GM18498 (cell line): ENCODE measurements around the gene IRF7.

Experiments used
- ATAC-seq: cut with Tn5 transposase; IDR thresholded peaks from one replicate; pipeline ENCODE4 v1.9.1; 2021; ENCODE audit warnings: mild to moderate bottlenecking, moderate library complexity; ENCODE audit not compliant: unreplicated experiment

Gene IRF7

DNA sequence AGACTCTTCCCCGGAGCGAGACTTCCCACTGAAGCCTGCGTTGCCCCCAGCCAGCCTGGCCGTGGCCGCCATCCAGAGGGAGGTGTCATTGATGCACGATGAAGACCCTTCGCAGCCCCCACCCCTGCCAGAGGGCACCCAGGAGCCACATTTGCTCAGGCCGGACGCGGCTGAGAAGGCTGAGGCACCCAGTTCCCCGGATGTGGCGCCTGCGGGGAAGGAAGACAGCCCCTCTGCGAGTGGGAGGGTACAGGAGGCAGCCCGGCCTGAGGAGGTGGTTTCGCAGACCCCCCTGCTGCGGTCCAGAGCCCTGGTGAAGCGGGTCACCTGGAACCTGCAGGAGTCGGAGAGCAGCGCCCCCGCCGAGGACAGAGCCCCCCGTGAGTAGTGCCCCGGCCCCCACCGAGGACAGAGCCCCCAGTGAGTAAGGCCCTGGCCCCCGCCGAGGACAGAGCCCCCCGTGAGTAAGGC, 6.4 kb downstream of the IRF7 start:
- no peak for ATAC-seq

DNA sequence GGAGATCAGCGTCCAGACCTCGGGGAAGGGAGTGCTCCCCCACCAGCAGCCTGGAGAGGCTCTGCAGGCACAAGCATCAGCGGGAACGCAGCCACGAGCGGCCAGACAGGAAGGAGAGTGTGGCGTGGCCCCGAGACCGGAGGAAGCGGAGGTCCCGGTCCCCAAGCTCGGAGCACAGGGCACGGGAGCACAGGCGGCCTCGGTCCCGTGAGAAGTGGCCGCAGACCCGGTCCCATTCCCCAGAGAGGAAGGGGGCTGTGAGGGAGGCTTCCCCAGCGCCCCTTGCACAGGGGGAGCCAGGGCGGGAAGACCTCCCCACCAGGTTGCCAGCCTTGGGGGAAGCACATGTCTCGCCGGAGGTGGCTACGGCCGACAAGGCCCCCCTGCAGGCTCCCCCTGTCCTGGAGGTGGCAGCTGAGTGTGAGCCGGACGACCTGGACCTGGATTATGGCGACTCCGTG, 6.9 kb downstream of the IRF7 start:
- ATAC-seq, result no peak

DNA sequence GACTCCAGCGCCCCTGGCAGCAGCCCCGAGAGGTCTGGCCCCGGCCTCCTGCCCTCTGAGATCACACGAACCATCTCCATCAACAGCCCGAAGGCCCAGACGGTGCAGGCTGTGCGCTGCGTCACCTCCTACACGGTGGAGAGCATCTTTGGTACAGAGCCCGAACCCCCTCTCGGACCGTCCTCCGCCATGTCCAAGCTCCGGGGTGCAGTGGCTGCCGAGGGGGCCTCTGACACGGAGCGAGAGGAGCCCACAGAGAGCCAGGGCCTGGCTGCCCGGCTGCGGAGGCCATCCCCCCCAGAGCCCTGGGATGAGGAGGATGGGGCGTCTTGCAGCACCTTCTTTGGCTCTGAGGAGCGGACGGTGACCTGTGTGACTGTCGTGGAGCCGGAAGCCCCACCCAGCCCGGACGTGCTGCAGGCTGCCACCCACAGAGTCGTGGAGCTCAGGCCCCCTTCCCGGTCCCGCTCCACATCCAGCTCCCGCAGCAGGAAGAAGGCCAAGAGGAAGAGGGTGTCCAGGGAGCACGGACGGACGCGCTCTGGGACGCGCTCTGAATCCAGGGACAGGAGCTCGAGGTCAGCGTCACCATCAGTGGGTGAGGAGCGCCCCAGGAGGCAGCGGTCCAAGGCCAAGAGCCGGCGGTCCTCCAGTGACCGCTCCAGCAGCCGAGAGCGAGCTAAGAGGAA, 7.6 kb downstream of the IRF7 start:
- no peak for ATAC-seq

DNA sequence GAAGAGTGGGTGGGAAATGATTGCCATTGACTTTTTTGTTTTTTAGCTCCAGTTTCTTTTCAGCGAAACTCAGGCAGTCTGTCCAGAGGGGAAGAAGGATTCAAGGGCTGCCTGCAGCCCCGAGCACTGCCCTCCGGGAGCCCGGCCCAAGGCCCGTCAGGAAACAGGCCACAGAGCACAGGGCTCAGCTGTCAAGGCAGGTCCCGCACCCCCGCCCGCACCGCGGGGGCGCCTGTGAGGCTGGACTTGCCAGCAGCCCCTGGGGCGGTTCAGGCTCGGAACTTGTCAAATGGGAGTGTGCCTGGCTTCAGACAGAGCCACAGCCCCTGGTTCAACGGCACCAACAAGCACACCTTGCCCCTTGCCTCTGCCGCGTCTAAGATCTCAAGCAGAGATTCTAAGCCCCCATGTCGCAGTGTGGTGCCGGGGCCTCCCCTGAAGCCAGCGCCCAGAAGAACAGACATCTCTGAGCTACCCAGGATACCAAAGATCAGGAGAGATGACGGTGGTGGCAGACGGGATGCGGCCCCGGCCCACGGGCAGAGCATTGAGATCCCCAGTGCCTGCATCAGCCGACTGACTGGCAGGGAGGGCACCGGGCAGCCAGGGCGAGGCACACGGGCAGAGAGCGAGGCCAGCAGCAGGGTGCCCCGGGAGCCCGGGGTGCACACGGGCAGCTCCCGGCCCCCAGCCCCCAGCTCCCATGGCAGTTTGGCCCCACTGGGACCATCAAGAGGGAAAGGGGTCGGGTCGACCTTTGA, 8.6 kb downstream of the IRF7 start:
- ATAC-seq, result no peak

DNA sequence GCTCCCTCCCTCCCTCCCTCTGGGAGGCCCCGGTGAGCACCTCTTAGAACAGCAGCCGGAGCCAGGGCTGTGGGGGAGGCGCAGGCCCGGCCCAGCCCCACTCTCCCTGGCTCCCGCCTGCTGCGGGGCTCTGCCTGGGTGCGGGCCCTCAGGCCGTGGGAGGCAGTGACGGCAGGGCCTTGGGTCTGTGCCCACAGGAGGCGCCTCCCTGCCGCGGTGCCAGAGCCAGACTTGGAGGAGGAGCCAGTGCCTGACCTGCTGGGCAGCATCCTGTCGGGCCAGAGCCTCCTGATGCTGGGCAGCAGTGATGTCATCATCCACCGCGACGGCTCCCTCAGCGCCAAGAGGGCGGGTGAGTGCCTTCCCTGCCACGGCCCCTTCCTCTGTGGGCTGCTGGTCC, 9.5 kb downstream of the IRF7 start:
- no peak for ATAC-seq

DNA sequence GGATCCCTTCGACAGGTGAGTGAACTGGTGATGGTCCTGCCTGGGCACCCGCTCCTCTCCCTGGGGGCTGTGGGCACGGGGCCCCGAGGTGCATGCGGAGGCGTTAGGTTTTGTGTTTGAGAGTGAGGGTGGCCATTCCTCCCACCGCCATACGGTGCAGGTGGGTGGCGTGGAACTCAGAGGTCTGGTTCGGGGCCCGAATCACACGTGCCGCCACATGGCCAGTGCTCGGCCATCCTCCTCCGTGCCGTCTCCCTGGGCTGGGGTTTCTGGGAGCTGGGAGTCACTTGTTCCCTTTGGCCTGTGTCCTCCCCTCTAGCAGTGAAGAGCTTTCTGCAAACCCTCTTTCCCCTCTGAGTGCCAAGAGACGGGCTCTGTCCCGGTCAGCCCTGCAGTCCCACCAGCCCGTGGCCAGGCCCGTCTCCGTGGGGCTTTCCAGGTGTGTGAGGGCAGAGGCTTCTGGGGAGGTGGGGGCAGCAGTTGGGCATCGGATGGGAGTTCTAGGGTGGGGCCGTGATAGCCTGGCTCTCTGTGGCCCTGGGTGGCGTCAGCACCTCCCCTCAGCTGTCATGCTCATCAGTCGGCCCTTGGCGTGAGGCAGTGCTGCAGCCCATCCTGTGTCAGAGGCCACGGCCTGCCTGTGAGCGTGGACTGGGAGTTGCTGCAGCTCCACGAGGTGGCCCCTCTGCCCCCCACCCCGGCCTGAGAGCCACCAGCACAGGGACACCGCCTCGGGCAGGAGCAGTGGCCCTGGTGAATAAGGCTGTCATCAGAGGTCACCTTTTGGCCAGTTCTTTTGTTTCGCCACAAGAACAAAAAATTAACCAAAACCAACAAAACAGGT, 10.2 kb downstream of the IRF7 start:
- no peak for ATAC-seq

DNA sequence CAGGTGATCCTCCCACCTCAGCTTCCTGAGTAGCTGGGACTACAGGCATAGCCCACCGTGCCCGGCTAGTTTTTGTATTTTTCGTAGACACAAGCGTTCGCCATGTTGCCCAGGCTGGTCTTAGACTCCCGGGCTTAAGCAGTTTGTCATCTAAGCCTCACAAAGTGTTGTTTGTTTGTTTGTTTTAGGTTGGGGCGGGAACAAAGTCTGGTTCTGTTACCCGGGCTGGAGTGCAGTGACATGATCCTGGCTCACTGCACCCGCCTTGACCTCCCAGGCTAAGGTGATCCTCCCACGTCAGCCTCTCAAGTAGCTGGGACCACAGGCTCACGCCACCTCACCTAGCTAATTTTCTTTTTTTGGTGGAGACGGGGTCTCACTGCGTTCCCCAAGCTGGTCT, 12.6 kb downstream of the IRF7 start:
- no peak for ATAC-seq

DNA sequence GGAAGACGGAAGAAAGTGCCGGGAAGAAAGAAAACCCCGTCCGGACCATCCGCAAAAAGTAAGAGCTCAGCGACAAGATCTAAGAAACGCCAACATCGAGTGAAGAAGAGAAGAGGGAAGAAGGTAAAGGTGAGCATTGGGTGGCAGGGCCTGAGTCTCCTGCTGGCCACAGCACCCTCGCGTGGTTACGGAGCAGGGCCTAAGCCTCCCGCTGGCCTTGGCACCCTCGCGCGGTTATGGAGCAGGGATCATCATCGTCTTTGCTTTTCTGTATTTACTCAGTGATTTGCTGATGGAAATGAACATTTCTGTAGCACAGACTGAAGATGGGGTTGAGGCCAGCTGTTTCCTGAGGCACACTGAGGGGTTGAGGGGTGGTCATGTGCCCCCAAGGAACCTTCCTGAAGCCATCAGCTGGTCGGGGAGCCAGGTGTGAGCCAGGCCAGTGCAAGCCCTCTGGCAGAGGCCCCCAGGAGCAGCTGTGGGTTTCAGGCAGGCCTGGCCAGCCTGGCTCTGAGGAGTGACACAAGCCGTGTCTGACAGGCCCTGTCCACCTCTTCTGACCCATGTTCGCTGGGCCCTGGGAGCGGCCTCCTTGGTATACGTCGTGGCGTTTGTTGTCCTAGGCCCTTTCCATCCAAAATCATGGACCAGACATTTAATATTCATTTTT, 14.0 kb downstream of the IRF7 start:
- no peak for ATAC-seq

DNA sequence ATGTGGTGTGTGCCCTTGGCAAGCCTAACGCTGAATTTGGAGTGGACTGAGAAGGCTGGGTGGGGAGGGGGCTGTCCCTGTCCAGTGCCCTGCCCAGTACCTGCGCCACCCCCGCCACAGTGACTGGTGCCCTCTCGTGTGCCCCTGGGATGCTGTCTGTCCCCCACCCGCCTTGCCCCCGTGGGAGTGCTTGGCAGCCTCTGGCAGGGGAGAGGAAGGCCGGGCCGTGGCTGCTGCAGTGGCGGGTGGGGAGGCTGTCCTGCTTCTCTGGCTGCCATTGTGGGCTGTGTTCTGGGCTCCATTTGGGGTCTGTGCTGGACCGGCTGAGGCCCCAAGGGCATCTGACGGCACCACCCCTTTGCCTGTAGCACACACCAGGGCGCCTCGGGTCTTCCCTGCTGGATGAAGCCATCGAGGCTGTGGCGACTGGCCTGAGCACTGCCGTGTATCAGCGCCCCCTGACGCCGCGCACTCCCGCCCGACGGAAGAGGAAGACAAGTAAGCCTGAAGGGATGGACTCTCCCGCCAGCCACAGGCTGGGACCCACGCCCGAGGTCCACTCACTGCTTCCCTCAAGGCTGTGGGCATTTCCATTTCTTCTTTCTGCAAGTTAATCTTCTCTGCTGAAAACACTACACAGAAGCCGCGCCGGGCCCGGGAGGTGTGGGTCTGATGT, 17.6 kb downstream of the IRF7 start:
- ATAC-seq, result no peak

DNA sequence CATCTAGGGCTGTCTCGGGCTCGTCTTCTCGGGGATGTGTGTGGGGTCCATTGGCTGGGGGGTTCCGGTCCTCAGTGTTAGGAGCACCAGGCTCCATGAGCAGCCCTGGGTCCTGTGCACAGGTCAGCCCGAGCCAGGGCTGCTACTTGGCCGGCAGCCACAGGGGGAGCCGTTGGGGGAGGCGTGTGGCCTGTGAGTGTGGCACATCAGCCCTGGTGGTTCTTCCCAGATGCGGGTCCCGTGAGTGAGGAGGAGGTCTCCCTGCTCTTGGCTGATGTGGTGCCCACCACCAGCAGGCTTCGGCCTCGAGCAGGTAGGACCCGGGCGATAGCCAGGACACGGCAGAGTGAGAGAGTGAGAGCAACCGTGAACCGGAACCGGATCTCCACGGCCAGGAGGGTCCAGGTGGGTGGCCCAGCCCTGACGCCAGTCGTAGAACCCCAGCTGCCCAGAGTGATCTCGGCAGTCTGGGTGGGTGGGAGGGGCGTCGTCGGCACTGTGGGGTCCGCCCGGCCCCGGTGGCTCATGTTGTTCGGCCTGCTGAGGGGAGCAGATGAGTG, 18.5 kb downstream of the IRF7 start:
- ATAC-seq, result no peak

DNA sequence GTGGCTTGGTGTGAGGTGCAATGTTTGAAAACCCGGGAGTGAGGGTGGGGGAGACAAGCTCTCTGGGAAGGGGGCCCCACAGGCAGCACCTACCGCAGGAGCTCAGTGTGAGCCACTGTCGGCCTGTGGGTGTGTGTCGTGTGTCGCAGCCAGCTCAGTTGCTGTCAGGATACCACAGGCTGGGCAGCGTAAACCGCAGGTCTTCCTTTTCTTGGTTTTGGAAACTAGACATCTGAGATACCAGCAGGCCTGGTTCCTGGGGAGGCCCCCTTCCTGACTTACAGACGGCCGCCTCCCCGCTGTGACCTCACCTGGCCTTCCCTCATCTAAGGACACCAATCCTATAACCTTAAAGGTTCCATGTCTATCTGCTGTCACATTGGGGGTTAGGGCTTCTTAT, 19.4 kb downstream of the IRF7 start:
- no peak for ATAC-seq

DNA sequence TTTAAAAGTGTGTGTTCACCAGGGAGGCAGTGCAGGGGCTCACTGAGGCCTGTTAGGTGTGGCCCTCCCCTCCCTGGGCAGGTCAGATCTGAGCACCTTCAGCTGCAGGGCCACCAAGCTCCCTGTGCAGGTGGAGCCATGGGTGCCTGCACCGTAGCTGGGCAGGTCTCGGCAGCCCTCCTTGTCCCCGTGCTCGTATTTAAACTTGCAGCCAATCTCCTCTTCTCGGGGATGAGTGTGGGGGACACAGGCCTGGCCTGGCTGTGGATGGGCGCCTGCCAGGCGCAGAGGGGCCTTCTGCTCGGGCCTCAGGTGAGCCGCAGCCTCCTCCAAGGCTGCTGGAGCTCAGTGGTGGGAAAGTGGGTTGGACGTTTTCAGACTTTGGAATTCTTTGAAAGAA, 20.4 kb downstream of the IRF7 start:
- no peak for ATAC-seq

DNA sequence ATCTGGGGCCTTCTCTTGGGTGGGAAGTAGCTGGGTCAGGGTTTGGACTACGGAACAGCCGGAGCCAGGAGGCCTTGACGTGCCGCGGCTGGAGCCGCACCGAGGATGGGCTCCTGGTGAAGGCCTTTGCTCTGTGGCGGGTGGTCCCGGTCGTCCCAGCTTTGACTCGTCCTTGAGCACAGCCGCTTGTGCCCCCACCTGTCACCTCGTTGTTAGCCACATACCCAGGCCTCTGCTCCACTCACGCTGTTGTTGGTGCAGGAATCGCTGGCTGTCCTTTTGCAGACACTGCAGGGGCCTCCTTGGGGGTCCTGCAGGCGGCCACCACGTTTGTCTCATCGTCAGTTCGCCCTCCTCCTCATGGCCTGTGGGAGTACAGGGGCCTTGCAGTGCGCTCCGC, 22.4 kb downstream of the IRF7 start:
- ATAC-seq, result no peak

DNA sequence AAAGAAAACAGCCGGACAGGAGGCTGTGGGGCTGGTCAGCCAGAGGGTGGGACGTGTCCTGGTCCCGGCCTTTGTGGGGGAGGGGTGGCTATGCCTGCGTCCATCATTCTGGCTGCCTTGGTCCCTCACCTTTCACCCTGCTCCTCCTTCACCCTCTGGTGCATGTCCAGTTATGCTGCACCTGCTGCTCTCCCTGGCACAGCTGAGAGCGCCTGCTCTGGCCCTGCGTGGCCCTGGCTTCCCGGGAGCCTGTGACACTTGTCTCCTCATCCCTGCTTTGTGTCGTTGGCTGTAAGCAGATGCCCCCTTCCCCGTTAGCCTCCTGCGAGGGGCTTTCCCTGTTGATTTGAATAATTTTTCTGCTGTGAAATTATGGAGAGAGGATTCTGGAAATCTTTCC, 22.8 kb downstream of the IRF7 start:
- ATAC-seq, result no peak

DNA sequence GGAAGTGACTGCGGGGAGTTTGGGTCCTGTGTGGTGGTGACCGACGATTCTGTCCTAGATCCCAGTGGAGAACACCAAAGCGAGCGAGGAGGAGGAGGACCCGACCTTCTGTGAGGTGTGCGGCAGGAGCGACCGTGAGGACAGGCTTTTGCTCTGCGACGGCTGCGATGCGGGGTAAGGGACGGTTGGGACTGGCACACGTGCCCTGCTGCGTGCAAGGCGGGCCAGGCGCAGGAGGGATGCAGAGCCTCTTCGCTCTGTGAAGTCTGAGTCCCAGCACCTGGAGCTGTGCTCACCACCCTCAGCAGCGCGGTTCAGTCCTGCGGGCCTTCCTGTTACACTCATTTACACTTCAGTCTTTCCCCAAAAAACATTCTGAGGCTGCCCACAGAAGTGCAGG, 23.2 kb downstream of the IRF7 start:
- no peak for ATAC-seq

DNA sequence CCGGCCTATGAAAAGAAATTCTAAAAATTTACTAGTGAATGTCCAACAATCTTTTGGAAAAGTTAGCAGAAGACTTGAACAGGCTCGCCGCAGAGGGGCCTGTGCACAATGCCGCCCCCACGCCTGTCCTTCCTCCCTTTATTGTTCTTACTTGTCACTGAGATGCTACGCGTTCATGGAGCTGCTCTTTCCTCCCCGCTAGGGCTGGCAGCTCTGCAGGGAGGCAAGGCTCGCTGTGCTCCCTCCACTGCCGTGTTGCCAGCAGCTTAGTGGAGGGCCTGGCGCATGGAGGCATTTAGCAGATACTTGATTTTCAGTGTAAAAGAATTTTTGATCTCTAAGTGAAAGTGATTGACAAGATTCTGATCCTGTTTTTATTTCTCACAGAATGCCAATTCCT, 24.8 kb downstream of the IRF7 start:
- ATAC-seq, result no peak

DNA sequence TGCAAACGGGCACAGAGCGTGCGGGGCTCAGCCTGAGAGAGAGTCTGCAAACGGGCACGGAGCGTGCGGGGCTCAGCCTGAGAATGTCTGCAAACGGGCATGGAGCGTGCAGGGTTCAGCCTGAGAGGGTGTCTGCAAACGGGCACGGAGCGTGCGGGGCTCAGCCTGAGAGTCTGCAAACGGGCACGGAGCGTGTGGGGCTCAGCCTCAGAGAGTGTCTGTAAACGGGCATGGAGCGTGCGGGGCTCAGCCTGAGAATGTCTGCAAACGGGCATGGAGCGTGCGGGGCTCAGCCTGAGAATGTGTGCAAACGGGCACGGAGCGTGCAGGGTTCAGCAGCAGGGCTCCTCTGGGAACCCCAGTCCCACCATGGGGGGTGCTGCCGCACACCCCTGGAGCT, 26.0 kb downstream of the IRF7 start:
- ATAC-seq, result no peak

DNA sequence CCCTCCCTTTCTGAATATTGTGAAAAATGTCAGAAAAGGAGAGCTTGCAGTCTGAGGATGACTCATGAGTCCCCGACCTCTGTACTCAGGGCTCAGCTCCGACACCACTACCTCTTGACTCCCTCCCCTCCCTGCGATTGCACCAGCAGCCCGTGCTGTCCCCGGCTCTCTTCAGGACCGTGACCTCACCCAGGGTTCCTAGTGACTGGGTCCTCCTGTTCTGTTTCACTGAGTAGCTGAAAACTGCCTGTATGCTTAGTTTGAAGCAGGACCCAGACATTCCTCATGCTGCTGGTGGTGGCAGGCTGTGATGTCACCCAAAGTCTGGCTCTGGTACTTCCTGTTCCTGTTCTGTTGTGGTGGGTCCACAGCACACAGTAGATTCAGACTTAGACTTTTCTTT, 27.8 kb downstream of the IRF7 start:
- ATAC-seq, result no peak

DNA sequence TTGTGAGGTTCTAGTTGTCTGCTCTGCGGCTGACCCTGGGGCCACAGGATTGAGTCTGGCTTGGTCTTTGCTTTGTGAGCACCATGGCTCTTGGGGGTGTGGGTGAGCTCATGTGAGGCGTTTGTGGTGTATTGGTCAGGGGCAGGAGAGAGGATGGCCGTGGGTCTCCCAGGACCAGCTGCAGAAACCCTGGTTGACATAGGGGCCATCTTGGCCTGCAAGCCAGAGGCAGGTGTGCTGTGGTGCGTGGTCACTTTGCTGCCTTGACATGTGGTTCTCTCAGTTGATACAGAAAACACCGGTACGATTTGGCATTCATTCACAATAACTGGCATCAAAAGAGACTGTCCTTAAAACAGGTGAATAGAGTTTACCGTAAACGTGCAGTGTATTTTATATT, 28.2 kb downstream of the IRF7 start:
- no peak for ATAC-seq
